ENCODE results near the gene SMC1B.
A peak's percentile ranks its signal among the peaks of the same experiment; 100 is the strongest.
"Not testable (repeated sequence)": the region's sequence is repeated elsewhere in the genome, so short reads cannot be mapped to it uniquely, and the experiment has no call there.

Gene SMC1B, protein sequence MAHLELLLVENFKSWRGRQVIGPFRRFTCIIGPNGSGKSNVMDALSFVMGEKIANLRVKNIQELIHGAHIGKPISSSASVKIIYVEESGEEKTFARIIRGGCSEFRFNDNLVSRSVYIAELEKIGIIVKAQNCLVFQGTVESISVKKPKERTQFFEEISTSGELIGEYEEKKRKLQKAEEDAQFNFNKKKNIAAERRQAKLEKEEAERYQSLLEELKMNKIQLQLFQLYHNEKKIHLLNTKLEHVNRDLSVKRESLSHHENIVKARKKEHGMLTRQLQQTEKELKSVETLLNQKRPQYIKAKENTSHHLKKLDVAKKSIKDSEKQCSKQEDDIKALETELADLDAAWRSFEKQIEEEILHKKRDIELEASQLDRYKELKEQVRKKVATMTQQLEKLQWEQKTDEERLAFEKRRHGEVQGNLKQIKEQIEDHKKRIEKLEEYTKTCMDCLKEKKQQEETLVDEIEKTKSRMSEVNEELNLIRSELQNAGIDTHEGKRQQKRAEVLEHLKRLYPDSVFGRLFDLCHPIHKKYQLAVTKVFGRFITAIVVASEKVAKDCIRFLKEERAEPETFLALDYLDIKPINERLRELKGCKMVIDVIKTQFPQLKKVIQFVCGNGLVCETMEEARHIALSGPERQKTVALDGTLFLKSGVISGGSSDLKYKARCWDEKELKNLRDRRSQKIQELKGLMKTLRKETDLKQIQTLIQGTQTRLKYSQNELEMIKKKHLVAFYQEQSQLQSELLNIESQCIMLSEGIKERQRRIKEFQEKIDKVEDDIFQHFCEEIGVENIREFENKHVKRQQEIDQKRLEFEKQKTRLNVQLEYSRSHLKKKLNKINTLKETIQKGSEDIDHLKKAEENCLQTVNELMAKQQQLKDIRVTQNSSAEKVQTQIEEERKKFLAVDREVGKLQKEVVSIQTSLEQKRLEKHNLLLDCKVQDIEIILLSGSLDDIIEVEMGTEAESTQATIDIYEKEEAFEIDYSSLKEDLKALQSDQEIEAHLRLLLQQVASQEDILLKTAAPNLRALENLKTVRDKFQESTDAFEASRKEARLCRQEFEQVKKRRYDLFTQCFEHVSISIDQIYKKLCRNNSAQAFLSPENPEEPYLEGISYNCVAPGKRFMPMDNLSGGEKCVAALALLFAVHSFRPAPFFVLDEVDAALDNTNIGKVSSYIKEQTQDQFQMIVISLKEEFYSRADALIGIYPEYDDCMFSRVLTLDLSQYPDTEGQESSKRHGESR

DNA sequence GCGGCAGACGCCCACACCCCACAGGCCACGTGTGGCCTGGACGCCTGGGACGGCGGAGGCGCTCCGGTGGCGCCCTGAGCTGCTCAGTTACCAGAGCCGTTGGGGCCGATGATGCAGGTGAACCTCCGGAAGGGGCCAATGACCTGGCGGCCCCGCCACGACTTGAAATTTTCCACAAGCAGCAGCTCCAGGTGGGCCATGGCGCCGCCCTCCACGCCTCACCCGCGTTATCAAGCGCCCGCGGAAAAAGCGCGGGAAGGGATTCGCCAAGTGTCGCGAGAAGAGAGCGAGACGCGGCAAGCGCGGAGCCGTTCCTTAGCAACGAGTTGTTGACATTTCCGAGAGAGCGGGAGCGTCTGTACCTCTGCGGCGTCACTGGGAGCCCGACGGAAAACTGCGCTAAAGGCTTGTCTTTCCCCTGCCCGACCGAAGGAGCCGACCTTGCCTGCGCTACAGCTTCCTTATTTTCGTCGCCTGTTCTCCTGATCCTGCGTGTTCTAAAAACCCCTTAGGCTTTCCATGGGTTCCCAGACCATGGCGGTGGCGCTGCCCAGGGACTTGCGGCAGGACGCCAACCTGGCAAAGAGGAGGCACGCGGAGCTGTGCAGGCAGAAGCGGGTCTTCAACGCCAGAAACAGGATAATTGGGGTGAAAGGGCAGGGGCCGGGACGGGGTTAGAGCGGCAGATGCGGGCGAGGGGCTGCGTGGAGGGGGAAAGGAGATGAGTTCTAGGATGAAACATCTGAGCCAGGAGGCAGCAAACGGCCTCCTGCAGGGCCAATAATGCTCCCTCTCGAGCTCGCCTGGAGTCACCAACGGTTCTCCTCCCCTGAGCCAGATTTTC lies at the start of gene SMC1B, which contains the start of gene RIBC2:
TSS of gene SMC1B (minus strand) at position 232 of the 844 bp plus-strand sequence. CDS start at position 200, 32 bp downstream.
TSS of gene RIBC2 (plus strand) at position 326 of the 844 bp plus-strand sequence. CDS start at position 520, 194 bp downstream.
- DNase-seq = peak; percentile 72

DNA sequence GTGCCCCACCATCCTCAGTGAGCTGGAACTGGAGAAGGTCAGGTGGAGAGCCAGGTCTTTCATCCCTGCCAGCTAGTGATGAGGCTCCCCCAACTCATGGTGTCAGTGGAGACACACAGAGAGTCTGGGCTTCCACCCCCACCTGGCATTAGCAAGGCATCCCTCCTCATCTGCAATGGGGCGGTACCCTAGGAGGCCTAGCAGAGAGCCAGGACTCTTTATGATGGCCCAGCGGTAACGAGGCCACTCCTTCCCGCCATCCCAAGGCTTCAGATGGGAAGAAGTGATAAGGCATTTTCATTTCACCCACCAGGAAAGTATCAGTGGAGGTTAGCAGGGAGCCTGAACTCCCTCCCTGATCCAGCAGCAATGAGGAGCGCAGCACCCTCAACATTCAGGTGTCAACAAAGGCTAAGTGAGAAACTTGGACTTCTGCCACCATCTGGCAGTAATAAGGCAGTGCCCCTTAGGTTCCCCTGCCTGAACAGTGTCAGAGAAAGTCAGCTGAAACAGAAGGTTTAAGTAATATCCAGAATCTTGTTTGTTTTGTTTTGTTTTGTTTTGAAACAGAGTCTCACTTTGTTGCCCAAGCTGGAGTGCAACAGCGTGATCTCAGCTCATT lies 48.7 kb upstream of the SMC1B start:
- DNase-seq = no peak

DNA sequence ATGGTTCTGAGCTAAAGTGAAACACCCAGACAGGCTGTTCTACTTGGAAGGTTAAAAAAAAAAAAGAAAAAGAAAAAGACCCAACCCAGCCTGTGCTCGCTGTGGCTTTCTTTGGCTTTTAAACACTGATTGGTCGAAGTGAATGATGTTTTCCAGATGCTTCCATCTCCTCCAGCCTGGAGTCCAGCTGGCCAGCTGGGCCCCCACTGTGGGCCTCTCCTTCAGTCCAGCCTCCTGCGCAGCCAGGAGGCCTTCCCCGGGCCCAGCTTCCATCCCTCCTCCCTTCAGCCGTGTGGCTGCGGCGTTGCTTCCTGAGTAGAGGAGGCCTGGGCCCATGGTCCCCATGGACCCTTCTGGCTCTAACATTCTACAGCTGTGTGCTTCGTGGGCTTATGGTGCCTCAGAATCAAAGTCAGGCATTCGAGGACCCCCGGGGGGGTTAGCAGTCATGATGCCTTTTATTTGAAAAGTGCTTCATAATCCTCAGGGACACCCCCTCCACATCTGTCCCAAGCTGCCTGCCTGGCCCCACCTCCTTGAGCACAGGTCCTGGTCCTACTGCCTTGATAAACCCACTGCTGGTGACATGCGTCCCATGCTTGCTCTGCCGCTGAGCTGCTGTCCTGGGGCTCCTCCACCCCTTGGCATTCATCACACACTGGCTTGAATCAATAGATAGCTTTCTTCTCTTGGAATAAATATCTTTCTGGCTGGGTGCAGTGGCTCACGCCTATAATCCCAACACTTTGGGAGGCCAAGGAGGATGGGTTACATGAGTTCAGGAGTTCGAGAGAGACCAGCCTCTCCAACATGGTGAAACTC lies 47.1 kb upstream of the SMC1B start:
- DNase-seq = no peak

DNA sequence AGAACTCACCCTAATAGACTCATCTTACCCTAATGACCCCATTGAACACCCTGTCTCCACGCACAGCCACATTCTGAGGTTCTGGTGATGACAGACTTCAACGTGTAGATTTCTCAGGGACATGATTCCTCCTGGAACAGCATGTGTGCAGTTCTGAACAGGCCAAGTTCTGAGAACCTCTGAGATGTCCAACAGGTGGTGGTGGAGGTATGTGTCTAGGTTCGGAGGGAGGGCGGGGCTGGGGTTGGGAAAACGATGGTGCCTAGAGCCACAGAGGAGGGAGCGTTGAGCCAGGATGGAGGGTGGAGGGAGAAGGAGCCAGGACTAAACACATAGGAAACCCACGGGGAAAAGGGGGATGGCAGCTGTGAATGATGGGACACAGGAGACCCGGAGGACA lies 45.8 kb upstream of the SMC1B start:
- DNase-seq = no peak

DNA sequence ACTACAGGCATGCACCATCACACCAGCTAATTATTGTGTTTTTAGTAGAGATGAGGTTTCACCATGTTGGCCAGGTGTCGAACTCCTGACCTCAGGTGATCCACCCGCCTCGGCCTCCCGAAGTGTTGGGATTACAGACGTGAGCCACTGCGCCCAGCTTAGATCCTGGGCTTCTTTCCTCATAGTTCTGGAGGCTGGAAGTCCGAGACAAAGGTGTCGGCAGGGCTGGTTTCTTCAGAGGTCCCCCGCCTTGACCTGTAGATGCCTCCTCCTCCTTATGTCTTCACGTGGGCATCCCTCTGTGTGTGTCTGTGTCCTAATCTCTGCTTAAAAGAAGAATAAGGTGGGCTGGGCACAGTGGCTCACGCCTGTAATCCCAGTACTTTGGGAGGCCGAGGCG lies 45.1 kb upstream of the SMC1B start:
- DNase-seq = no peak

DNA sequence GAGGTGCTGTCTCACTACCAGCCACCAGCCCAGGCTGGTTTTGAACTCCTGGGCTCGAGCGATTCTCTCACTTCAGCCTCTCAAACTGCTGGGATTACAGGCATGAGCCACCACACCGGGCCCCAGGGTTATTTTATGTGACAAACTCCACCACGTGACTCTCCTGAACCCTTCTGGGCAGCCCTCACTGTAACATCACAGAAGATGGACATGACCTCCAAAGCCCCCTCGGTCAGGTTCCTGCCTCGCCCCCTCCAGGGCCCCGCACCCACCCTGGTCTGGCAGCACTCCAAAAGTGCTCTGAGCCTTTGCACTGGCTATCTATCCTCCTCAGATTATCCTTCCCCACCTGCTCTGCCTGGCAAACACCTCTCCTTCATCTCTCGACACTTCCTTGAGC lies 43.4 kb upstream of the SMC1B start:
- no peak for DNase-seq

DNA sequence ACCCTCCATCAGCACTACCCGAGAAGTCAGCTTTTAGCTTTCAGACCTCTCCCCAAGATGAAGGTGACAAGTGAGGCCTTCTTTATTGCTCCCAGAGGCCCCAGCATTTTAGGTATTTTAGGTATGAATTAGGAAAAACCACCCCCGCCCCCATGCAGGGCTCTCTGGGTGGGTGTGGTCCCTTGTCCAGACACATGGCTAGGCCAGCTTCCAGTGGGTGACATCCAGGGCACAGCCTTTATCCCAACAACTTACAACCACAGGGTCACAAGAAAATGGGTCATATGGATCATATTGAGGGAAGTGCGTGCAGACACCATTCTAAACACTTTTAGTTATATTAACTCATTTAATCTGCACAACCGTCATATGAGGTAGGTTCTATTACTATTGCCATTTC lies 42.2 kb upstream of the SMC1B start:
- no peak for DNase-seq

DNA sequence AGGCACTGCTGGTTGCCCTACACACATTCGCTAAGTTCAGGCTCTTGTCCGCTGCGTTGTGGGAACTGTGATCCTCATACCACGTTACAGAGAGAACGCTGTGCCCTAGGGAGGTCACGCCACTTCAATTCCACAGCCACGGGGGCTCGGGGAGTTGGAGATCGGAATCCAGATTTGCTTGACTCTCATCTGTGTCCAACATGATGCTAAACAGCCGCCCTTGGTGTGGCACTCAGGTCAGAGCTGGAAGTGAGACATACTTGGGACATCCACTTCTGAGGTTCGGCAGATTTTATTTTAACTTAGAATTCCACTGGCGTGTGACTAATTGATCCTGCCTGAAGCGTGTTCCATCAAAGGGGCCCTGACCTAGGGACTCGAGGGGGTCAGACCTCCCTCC lies 41.8 kb upstream of the SMC1B start:
- DNase-seq = no peak

DNA sequence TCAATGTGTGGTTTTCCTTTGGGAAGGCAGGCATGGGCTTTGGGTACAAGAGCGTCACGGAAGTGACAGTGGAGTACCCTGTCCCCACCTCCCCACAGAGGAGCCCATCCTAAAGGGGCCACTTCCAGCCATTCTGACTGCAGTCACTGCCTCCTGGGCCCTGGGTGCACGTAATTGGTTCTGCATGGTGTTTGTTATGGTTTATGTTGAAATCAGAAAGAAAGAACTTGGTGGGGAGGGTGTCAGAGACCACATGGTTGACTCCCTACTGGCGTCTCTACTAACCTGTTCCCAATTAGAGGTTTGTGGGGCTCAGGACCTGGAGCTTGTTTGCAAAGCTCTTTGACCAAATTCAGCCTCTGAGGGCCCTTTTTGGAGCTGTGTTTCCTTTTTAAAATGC lies 40.9 kb upstream of the SMC1B start:
- no peak for DNase-seq

DNA sequence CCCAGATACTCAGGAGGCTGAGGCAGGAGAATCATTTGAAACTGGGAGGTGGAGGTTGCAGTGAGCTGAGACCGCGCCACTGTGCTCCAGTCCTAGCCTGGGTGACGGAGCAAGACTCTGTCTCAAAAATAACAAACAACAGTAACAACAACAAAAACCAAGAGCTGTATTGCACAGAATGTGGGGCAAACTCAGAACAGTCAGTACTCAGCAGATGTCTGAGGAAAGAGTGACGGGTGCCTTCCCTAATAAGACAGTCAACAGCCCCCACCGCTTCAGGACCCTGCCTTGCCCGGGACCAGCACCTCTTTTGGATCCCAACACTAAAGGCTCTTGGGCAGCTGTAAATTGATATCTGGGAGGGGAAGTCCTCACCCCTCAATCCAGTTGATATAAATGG lies 40.4 kb upstream of the SMC1B start:
- no peak for DNase-seq

DNA sequence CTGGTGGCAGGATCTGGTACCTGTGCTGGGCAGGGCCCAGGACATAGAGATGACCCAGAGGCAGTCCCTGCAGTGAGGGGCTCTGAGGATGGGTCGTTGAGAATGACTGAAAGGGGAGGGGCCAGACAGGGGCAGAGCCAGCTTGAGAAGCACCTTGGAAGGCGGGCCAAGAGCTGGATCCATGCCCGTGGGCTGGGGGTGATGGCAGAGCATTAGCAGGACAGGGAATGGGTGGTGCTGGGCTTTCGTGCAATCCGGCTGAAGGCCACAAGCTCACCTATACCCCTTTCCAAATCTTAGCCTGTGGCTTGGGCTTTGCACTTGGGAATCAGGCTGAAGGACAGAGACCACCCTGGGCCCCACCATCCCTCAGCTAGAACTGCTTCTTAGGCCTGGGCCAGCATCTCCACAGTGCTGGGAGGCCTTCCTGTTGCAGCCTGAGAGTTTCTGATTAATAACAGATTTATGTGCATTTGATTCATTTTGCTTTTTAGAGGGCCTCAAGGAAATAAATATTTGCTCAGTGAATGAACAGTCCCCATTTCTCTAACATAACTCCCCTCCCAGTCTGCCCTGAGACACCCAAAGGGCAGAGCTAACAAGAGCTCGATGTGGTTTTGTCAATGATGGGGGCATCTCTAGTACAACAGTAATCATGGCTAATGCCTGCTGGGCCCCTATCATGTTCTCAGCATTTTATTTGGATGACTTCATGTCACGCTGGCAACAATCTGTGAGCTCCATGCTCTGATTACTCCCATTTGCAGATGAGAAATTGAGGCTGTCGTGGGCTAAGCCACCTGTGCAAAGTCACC lies 39.4 kb upstream of the SMC1B start:
- DNase-seq = no peak

DNA sequence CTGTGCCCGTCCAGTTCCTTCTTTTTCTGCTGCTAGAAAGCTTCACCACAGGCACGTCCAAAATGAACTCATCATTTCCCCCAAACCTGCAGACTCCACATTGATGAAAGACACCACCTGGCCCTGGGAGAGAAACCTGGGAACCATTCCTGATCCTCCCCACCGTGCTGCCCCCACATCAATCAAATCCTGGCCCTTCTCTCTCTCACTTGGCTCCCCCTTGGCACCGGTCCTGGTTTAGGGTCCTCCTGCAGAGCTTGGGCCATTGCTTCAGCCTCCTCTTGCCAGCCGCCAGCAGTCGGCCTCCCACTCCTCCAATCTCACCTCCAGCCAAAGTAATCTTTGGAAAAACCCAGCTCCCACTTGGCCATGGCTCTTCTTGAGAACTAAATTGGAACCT lies 38.6 kb upstream of the SMC1B start:
- DNase-seq = no peak

DNA sequence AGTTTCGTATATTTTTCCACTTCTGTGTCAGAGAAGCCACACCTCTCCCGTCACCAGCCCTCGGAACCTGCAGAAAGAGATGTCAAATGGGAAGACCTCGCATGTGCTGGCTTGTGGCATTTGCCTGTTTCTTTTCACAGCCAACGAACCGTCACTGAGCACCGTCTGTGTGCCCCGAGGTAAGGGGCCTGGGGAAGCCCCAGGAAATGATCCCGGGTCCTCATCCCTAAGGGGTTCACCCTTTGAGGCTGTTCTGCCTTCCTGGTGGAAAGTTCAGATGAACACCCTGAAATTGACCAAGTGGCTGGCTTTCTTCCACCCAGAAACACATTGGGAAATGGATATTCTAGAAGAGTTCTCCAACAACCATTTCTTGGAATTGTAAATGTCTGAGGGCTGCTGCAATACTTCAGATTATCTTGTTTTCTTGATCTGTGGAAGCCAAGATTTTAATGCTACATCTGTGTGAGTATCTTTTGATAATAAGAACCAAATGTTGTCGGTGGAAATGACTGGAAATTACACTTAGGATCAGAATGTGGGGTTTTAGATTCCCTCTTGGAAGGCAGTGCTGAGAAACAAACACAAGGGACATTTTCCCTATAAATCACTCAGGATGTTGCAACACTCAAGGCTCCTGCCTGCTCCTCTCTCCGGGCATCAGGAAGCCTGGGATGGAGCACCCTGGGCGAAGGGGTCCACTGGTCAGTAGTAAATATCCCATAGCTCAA lies 37.7 kb upstream of the SMC1B start:
- no peak for DNase-seq

DNA sequence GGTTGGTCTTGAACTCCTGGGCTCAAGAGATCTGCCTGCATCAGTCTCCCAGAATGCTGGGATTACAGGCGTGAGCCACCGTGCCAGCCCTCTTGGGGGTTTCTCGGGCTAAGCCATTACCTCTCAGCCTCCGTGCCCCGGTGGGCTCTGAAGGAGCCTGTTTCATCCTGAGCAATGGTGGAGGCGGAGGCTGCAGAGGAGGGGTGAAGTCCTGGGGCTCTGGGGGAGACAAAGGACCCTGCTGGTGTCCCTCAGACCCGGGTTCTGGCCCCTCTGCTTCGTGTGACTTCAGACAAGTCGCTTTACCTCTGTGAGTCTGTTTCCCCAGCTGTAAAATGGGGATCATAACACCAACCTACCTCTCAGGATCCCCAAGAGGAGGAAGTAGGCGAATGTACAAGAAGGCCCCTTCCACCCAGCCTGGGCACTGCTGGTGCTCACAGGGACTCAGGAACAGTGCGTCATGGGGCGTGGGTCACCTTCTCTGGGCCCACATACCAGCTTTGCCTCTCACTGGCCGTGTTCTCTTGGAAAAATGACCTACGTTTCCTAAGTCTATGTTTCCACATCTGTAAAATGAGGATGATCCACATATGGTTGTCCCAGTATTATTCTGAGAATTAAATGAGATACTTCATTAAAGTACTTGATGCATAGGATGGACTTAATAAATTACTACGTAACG lies 36.8 kb upstream of the SMC1B start:
- DNase-seq = no peak

DNA sequence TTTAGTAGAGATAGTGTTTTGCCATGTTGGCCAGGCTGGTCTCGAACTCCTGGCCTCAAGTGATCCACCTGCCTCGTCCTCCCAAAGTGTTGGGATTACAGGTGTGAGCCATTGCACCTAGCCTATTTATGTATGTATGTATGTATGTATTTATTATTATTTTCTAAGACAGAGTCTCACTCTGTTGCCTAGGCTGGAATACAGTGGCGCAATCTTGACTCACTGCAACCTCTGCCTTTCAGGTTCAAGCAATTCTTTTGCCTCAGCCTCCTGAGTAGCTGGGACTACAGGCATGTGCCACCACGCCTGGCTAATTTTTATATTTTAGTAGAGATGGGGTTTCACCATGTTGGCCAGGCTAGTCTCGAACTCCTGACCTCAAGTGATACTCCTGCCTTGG lies 36.0 kb upstream of the SMC1B start:
- not testable (repeated sequence) for DNase-seq

DNA sequence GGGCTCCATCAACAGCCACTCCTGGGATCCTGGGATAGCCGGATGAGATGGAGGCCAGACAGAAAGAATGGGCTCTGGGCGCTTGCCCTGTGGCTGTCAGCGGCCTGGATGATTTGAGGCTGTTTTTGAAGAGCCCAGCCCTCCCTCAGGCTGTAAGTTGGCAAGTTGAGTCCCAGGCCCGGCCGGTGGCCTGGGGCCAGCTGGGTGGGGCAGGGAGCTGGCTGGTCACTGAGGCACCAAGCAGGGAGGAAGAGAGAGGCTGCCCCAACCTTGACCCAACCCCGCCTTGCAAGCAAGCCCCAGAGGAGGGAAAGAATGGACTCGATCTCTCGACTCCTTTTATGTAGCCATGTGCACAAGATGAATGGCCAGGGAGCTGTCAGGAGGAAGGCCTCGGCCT lies 35.0 kb upstream of the SMC1B start:
- DNase-seq = no peak

DNA sequence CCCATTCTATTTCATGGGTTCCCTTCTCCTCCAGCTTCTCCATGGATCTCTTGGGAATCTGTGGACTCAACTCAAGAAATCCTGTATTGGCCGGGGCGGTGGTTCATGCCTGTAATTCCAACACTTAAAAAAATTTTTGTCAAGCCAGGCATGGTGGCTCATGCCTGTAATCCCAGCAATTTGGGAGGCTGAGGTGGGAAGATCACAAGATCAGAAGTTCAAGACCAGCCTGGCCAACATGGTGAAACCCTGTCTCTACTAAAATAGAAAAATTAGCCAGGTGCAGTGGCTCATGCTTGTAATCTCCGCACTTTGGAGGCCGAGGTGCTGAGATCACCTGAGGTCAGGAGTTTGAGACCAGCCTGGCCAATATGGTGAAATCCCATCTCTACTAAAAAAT lies 34.2 kb upstream of the SMC1B start:
- DNase-seq = not testable (repeated sequence)

DNA sequence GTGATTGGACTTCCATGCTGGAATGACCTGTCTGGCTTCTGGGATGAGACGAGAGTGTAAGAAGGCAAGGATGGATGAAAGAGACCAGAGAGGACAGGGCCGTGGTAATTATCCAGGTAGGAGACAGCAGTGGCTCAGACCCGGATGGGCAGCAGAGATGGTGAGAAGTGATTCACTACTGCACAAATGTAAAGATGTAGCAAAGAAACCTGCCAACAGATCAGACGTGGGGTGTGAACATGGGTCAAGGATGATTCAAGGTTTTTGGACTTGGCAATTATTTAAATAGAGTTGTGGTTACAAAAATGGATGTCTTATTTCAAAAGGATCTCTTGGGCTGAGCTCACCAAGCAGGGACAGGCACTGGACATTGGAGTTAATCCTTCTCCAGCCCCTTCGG lies 32.8 kb upstream of the SMC1B start:
- DNase-seq = no peak
